Mesenchymal stem cell (in vitro differentiated cells and primary cell): ENCODE data around the gene FAM193B.

Experiments used
- DNase-seq: peaks from one replicate; pipeline ENCODE4 v3.0.0-alpha.2; 2013
- H2AFZ ChIP-seq: one replicate; pipeline ENCODE4 v1.6.1; 2013; ENCODE audit warnings: low read depth, mild to moderate bottlenecking, control low read depth, inconsistent platforms, low read length, moderate library complexity
- H2AK5ac ChIP-seq: 2 replicates; pipeline ENCODE4 v1.6.1; 2013; ENCODE audit warnings: low read length, moderate library complexity, mild to moderate bottlenecking, inconsistent platforms; ENCODE audit not compliant: severe bottlenecking
- H2BK120ac ChIP-seq: one replicate; pipeline ENCODE4 v1.6.1; 2013; ENCODE audit warnings: low read depth, mild to moderate bottlenecking, inconsistent platforms, low read length, moderate library complexity
- H2BK12ac ChIP-seq, 2 experiments: one replicate each; pipeline ENCODE4 v1.6.1; 2013; ENCODE audit warnings: inconsistent platforms in 2 of 2, low read length in 2 of 2, mild to moderate bottlenecking in 2 of 2, moderate library complexity in 2 of 2, control low read depth in 1 of 2
- H2BK15ac ChIP-seq: one replicate; pipeline ENCODE4 v1.6.1; 2013; ENCODE audit warnings: mild to moderate bottlenecking, low read depth, inconsistent platforms; ENCODE audit not compliant: poor library complexity, severe bottlenecking
- H2BK5ac ChIP-seq: 2 replicates; pipeline ENCODE4 v1.6.1; 2013; ENCODE audit warnings: low read depth, mild to moderate bottlenecking, low read length, control low read depth, inconsistent platforms; ENCODE audit not compliant: poor library complexity, severe bottlenecking
- H3K14ac ChIP-seq, 2 experiments: one replicate each; pipeline ENCODE4 v1.6.1; 2013; ENCODE audit warnings: inconsistent platforms in 2 of 2, low read length in 2 of 2, control low read depth in 1 of 2, mild to moderate bottlenecking in 1 of 2, moderate library complexity in 1 of 2
- H3K18ac ChIP-seq, 2 experiments: one replicate each; pipeline ENCODE4 v1.6.1; 2013; ENCODE audit warnings: inconsistent platforms in 2 of 2, low read length in 2 of 2, control low read depth in 1 of 2, low read depth in 1 of 2, mild to moderate bottlenecking in 1 of 2
- H3K23ac ChIP-seq, 2 experiments: one replicate each; pipeline ENCODE4 v1.6.1; 2013; ENCODE audit warnings: inconsistent platforms in 2 of 2, low read length in 2 of 2, mild to moderate bottlenecking in 2 of 2, moderate library complexity in 2 of 2, control low read depth in 1 of 2
- H3K27ac ChIP-seq: 2 replicates; pipeline ENCODE4 v1.5.1; 2013; ENCODE audit warnings: mild to moderate bottlenecking, moderate library complexity, low read length, control low read depth, inconsistent platforms; ENCODE audit not compliant: poor library complexity, severe bottlenecking
- H3K27me3 ChIP-seq, 2 experiments: 2 replicates each; pipeline versions ENCODE4 v1.6.1 to v1.7.0; 2013; ENCODE audit warnings: low read length in 2 of 2, mild to moderate bottlenecking in 2 of 2, moderate library complexity in 2 of 2, control low read depth in 1 of 2, inconsistent platforms in 1 of 2; ENCODE audit not compliant: control insufficient read depth in 1 of 2, insufficient read depth in 1 of 2
- H3K36me3 ChIP-seq, 2 experiments: 2 replicates each; pipeline versions ENCODE4 v1.6.1 to v1.7.0; 2013; ENCODE audit warnings: low read length in 2 of 2, control low read depth in 1 of 2, inconsistent platforms in 1 of 2, low read depth in 1 of 2, mild to moderate bottlenecking in 1 of 2; ENCODE audit not compliant: insufficient read depth in 2 of 2, control insufficient read depth in 1 of 2
- H3K4ac ChIP-seq, 2 experiments: one replicate each; pipeline ENCODE4 v1.6.1; 2013; ENCODE audit warnings: inconsistent platforms in 2 of 2, low read length in 2 of 2, mild to moderate bottlenecking in 2 of 2, moderate library complexity in 2 of 2, control low read depth in 1 of 2, low read depth in 1 of 2
- H3K4me1 ChIP-seq: 2 replicates; pipeline ENCODE4 v1.6.1; 2013; ENCODE audit warnings: low read depth, low read length, control low read depth; ENCODE audit not compliant: control insufficient read depth, insufficient read depth
- H3K4me2 ChIP-seq: 2 replicates; pipeline ENCODE4 v1.6.1; 2013; ENCODE audit warnings: low read length, mild to moderate bottlenecking, inconsistent platforms; ENCODE audit not compliant: poor library complexity, severe bottlenecking
- H3K4me3 ChIP-seq, 2 experiments: 2 replicates each; pipeline versions ENCODE4 v1.5.1 to v1.7.0; 2013; ENCODE audit warnings: low read length in 2 of 2, mild to moderate bottlenecking in 2 of 2, control low read depth in 1 of 2, low read depth in 1 of 2; ENCODE audit not compliant: insufficient read depth in 1 of 2
- H3K79me1 ChIP-seq: replicated peaks from 2 replicates; pipeline ENCODE4 v1.6.1; 2013; ENCODE audit warnings: mild to moderate bottlenecking, control low read depth, low read length, inconsistent platforms; ENCODE audit not compliant: poor library complexity, severe bottlenecking
- H3K9ac ChIP-seq: 2 replicates; pipeline ENCODE4 v1.7.0; 2013; ENCODE audit warnings: mild to moderate bottlenecking, low read length, moderate library complexity
- H3K9me3 ChIP-seq: 2 replicates; pipeline ENCODE4 v1.7.0; 2013; ENCODE audit warnings: mild to moderate bottlenecking, low read length; ENCODE audit not compliant: control insufficient read depth
- H4K8ac ChIP-seq: one replicate; pipeline ENCODE4 v1.6.1; 2013; ENCODE audit warnings: inconsistent platforms, mild to moderate bottlenecking, low read length, moderate library complexity
- H4K91ac ChIP-seq: one replicate; pipeline ENCODE4 v1.6.1; 2013; ENCODE audit warnings: mild to moderate bottlenecking, low read length, inconsistent platforms
- WGBS: methylation state at CpG from one replicate; pipeline ENCODE4 v1.1.7; 2013; ENCODE audit warnings: mixed read lengths; 5-methylcytosine and 5-hydroxymethylcytosine counted together

The FAM193B gene

DNA sequence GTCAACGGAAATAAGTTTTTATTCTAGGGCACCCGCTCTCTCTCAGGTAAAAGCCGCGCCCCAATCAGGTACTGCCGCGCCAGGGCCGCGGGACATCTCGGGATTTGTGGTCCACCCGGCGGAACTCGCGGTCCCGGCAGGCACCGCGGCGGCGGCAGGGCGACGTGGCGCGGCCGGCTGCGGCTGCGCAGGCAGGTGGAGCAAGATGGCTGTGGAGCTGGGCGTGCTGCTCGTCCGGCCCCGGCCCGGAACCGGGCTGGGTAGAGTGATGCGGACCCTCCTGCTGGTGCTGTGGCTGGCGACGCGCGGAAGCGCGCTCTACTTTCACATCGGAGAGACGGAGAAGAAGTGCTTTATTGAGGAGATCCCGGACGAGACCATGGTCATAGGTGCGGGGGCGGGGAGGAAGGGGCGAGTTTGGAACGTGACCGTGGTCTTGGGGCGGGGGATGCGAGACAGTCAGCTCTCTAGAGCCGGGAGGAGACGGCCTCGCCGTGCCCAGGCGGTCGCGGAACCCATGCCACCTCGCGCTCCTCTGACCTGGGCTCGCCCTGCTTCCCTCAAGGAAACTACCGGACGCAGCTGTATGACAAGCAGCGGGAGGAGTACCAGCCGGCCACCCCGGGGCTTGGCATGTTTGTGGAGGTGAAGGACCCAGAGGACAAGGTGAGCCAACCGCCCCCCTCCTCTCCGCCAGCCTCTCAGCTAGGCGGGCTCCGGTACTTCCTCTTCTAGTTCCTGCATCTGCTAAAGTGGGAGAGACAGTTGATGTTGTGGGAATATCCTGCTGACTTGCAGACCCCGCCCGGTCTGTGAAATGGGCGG lies 37.9 kb upstream of the FAM193B start, which contains the start of gene TMED9:
TMED9 (plus strand) TSS at position 194 of the 825 bp plus-strand sequence; CDS start at position 206, 12 bp downstream.
- WGBS = under 1% methylated on average over 63 of the region's 71 CpGs

DNA sequence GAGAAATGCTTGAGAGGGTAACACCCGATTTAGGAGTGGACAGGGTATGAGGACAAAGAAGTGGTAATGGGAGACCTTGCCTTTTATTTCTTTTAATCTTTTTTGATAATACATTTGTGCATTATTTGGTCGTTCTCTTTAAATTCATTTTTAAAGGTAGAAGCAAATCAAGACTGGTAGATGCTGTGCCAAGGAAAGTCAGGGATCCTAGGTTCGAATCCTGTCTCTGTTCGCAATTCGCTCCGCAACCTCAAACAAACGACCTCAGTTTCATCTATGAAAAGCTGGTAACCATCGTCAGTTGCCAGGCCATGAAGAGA lies 37.3 kb upstream of the FAM193B start:
- Histone ChIP-seq H3K4me2 (peak overlapping the region; percentile 66), H3K9me3 (no peaks in the 10 kb centered on the region), H2BK120ac (no peak overlapping the region), H2BK15ac (no peak overlapping the region), H3K9ac (peak overlapping the region; percentile 97), H3K23ac (no peak overlapping the region), H2AK5ac (no peak overlapping the region), H3K14ac (no peak overlapping the region), H2BK12ac (no peak overlapping the region), H3K18ac (no peak overlapping the region), H3K27me3 (peaks cover 10 to 34% of the 10 kb centered on the region in 2 experiments), H3K4me1 (peaks cover 13% of the 10 kb centered on the region), H2BK5ac (no peak overlapping the region), H4K91ac (no peak overlapping the region), H2AFZ (peak overlapping the region; percentile 57), H3K4ac (no peak overlapping the region), H4K8ac (no peak overlapping the region), H3K79me1 (peaks cover 25% of the 10 kb centered on the region), H3K27ac (no peak overlapping the region), H3K36me3 (peaks cover 32 to 35% of the 10 kb centered on the region in 2 experiments), H3K4me3 (peak overlapping the region; percentile 94 to 96)
- 11% methylated on average over 8 of the region's 8 CpGs for WGBS
- no peak for DNase-seq

More for the DNA sequence above, 37.9 kb upstream of the FAM193B start, which contains the start of gene TMED9:
- Histone ChIP-seq H2BK120ac (peak within 1 kb of the TSS; percentile 82), H3K4me2 (peak within 1 kb of the TSS; percentile 66), H3K36me3 (peaks cover 37 to 39% of the 10 kb centered on the region in 2 experiments), H4K8ac (peak within 1 kb of the TSS; percentile 97), H3K4me1 (peaks cover 13% of the 10 kb centered on the region), H3K9me3 (no peaks in the 10 kb centered on the region), H3K27me3 (peaks cover 10 to 32% of the 10 kb centered on the region in 2 experiments), H3K9ac (peak within 1 kb of the TSS; percentile 97), H3K27ac (peak within 1 kb of the TSS; percentile 82), H3K4ac (peak within 1 kb of the TSS; percentile 92), H2BK12ac (peak within 1 kb of the TSS in 1 of 2 experiments; percentile 37), H3K23ac (peak within 1 kb of the TSS; percentile 72 to 100), H4K91ac (peak within 1 kb of the TSS; percentile 95), H3K4me3 (peak within 1 kb of the TSS; percentile 94 to 96), H2AFZ (peak within 1 kb of the TSS; percentile 57), H2BK5ac (peak within 1 kb of the TSS; percentile 79), H2AK5ac (peak within 1 kb of the TSS; percentile 65), H2BK15ac (no peak within 1 kb of the TSS), H3K14ac (peak within 1 kb of the TSS in 1 of 2 experiments; percentile 95), H3K18ac (peak within 1 kb of the TSS; percentile 92), H3K79me1 (peaks cover 26% of the 10 kb centered on the region)
- DNase-seq = peak; percentile 75

GRCh38 chr5:177590406-177590805 lies 36.0 kb upstream of the FAM193B start:
- Histone ChIP-seq H3K4me1 (peaks cover 8% of the 10 kb centered on the region), H3K9ac (no peak overlapping the region), H2AK5ac (no peak overlapping the region), H3K27me3 (peaks cover 14 to 43% of the 10 kb centered on the region in 2 experiments), H3K4me3 (no peak overlapping the region), H3K14ac (no peak overlapping the region), H3K4me2 (no peak overlapping the region), H4K8ac (no peak overlapping the region), H2BK120ac (no peak overlapping the region), H2BK15ac (no peak overlapping the region), H2BK12ac (no peak overlapping the region), H2AFZ (no peak overlapping the region), H3K18ac (no peak overlapping the region), H3K4ac (no peak overlapping the region), H2BK5ac (no peak overlapping the region), H3K9me3 (no peaks in the 10 kb centered on the region), H3K23ac (no peak overlapping the region), H3K27ac (no peak overlapping the region), H4K91ac (no peak overlapping the region), H3K36me3 (peaks cover 20 to 23% of the 10 kb centered on the region in 2 experiments), H3K79me1 (peaks cover 15% of the 10 kb centered on the region)
- no peak for DNase-seq
- 94% methylated on average over 1 of the region's 1 CpG for WGBS

DNA sequence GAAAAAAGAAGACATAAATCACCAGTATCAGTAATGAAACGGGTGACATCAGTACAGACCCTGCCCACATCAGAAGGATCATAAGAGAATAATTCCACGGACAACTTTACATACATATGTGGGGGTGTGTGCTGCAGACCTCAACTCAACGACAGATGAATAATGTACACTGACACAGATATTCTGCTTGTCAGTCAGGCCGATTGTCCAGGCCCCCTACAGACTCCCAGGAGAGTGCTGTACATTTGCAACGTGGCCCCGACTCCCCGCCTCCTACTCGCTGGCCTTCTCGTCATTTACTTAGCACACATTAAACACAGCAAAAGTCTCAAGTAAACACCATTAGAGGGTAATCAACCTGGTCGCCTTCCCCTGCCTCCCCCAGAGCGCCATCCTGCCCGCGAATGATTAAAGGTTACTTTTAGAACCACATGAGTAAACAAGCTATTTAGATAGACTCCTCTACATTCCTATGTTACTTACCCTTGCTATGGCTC lies 34.1 kb upstream of the FAM193B start:
- no peak for DNase-seq
- peaks cover 2 to 3% of the 10 kb centered on the region in 2 experiments for H3K36me3 ChIP-seq
- 68% methylated on average over 13 of the region's 13 CpGs for WGBS
- no peak overlapping the region for H2AK5ac ChIP-seq
- H3K4me1 ChIP-seq = peaks cover 3% of the 10 kb centered on the region
- H2BK120ac ChIP-seq = no peak overlapping the region
- H3K27ac ChIP-seq = no peak overlapping the region
- H3K9ac ChIP-seq = no peak overlapping the region
- H2BK12ac ChIP-seq = no peak overlapping the region
- H3K79me1 ChIP-seq = peaks cover 3% of the 10 kb centered on the region
- H4K8ac ChIP-seq = no peak overlapping the region
- no peak overlapping the region for H3K4ac ChIP-seq
- no peak overlapping the region for H3K14ac ChIP-seq
- no peak overlapping the region for H3K18ac ChIP-seq
- H2BK5ac ChIP-seq = no peak overlapping the region
- no peak overlapping the region for H3K4me3 ChIP-seq
- no peak overlapping the region for H4K91ac ChIP-seq
- H3K4me2 ChIP-seq = no peak overlapping the region
- no peak overlapping the region for H2BK15ac ChIP-seq
- H3K23ac ChIP-seq = no peak overlapping the region
- H2AFZ ChIP-seq = no peak overlapping the region
- no peaks in the 10 kb centered on the region for H3K9me3 ChIP-seq
- peaks cover 30 to 58% of the 10 kb centered on the region in 2 experiments for H3K27me3 ChIP-seq
